Upper lobe of left lung (tissue), 4 donors: ENCODE measurements around the gene SMO.

ENCODE experiments used
- POLR2A ChIP-seq, 4 donors: fragments of 450-650 bp; IDR thresholded peaks; one replicate each; pipeline ENCODE4 v1.5.1; 2016 to 2017; ENCODE audit warnings: antibody characterized with exemption in 4 of 4, mild to moderate bottlenecking in 2 of 4
- TF ChIP-seq, protein P1 (sequence below), 6 experiments: fragments of 450-650 bp in 4 of 6; fragments of 200-600 bp in 2 of 6; sonication (generic) in 2 of 6; IDR thresholded peaks; one replicate each; pipeline ENCODE4 v1.5.1; 2016 to 2019; ENCODE audit warnings: antibody characterized with exemption in 6 of 6

DNA sequence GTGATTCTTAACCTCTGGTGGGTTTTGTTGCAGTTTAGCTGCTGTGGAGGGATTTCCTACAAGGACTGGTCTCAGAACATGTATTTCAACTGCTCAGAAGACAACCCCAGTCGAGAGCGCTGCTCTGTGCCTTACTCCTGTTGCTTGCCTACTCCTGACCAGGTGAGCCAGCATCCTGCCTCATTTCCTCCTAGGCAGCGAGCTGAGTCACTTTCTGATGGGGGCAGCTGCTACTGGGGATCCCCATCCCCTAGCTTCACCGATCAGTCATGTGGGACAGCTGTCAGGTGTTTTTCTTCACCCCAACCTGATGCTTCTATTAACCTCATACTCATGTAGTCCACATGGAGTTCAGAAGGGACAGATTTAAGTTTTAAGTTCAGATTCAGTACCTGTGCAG lies 21.7 kb upstream of the SMO start:
- TF ChIP-seq, protein P1, sequence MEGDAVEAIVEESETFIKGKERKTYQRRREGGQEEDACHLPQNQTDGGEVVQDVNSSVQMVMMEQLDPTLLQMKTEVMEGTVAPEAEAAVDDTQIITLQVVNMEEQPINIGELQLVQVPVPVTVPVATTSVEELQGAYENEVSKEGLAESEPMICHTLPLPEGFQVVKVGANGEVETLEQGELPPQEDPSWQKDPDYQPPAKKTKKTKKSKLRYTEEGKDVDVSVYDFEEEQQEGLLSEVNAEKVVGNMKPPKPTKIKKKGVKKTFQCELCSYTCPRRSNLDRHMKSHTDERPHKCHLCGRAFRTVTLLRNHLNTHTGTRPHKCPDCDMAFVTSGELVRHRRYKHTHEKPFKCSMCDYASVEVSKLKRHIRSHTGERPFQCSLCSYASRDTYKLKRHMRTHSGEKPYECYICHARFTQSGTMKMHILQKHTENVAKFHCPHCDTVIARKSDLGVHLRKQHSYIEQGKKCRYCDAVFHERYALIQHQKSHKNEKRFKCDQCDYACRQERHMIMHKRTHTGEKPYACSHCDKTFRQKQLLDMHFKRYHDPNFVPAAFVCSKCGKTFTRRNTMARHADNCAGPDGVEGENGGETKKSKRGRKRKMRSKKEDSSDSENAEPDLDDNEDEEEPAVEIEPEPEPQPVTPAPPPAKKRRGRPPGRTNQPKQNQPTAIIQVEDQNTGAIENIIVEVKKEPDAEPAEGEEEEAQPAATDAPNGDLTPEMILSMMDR (IDR thresholded peaks at IDR 0.05), result no peak
- TF ChIP-seq POLR2A (IDR thresholded peaks at IDR 0.05), result no peak
